H1 (cell line): Measurements from ENCODE around the gene SLC25A39. TPM values are rescaled to one million over a fixed set of nuclear protein-coding genes. Genes with fewer than 3 reads are reported as not detected.
A peak's percentile ranks its signal among the peaks of the same experiment; 100 is the strongest.

ENCODE experiments used
- ASH2L ChIP-seq: fragments of 200-600, 300-600 bp; sonication (generic); IDR thresholded peaks from one replicate; pipeline ENCODE4 v1.7.1; 2017; ENCODE audit warnings: low read length
- BRCA1 ChIP-seq: IDR thresholded peaks from 2 replicates; pipeline ENCODE4 v1.6.1; 2012; ENCODE audit warnings: low read depth, low read length, improper control_type of control experiment
- KDM4A ChIP-seq: IDR thresholded peaks from one replicate; pipeline ENCODE4 v1.7.1; 2012; ENCODE audit warnings: low read depth, mild to moderate bottlenecking, moderate library complexity, low read length, inconsistent platforms; ENCODE audit not compliant: severe bottlenecking
- polyA plus RNA-seq, 7 experiments: library from polyadenylated mRNA; depleted of rRNA in 3 of 7; stranded (reverse) in 5 of 7; unstranded in 2 of 7; fragments of >200 nt in 5 of 7; fragments of 200-250 nt in 2 of 7; gene quantifications; 1 replicate in 5 of 7; 2 replicates in 1 of 7; 4 replicates in 1 of 7; pipeline versions ENCODE4 v1.2.1 to v1.2.3, GENCODE V29; 2011 to 2013; ENCODE audit warnings: missing spikeins in 2 of 7, mixed read lengths in 2 of 7
- total RNA-seq: library from RNA; stranded (reverse); fragmentation: NEBNext Ultra II Directional; extraction: Animal tissue kit (Norgen Biotek cat#: 25700); gene quantifications from 2 replicates; pipeline ENCODE4 v1.2.1, GENCODE V29; 2021
- TF ChIP-seq, protein P1 (sequence below): IDR thresholded peaks from 2 replicates; pipeline ENCODE4 v1.6.1; 2012; ENCODE audit warnings: inconsistent platforms

SLC25A39 gene
- total and polyA plus RNA-seq, 2 of the 8 experiments (the other 6 are each of a cell fraction or from before 2014, with no cell fraction given) = 200 to 291 TPM

DNA sequence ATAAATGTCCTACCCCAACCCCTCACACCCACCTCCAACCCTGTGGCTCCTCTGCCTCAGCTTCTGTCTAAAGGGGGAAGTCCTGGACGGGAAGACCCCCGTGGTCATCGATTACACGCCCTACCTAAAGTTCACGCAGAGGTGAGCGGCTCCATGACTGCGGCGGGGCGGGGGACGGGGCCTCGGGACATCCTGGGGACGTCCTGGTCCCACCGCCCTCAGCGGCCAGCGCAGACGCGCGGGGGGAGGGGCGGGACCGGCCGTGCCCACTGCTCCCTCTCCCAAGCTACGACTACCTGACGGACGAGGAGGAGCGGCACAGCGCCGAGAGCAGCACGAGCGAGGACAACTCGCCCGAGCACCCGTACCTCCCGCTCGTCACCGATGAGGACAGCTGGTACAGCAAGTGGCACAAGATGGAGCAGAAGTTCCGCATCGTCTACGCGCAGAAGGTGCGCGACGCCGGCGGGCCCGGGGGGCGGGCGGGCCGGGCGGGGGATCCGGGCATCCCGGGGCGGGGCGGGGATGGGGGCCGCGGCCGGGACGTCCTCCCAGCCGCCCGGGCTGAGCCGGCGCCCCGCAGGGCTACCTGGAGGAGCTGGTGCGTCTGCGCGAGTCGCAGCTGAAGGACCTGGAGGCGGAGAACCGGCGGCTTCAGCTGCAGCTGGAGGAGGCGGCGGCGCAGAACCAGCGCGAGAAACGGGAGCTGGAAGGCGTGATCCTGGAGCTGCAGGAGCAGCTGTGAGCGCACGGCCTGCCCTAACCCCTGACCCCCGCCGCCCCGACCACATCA lies 9.6 kb downstream of the SLC25A39 start (continued):
- TF ChIP-seq KDM4A (peak; percentile 66), ASH2L (peak; percentile 32), BRCA1 (peak; percentile 61)
- TF ChIP-seq, protein P1, sequence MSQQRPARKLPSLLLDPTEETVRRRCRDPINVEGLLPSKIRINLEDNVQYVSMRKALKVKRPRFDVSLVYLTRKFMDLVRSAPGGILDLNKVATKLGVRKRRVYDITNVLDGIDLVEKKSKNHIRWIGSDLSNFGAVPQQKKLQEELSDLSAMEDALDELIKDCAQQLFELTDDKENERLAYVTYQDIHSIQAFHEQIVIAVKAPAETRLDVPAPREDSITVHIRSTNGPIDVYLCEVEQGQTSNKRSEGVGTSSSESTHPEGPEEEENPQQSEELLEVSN = peak; percentile 35; the same call in 1 of the 2 replicates
